Tibial nerve (tissue), 4 donors: Measurements from ENCODE around the gene SGPL1. TPM values are rescaled to one million over a fixed set of nuclear protein-coding genes. Genes with fewer than 3 reads are reported as not detected.

Source experiments
- DNase-seq, 2 donors: peaks; one replicate each; pipeline ENCODE4 v3.0.0-alpha.2; 2019; ENCODE audit warnings: low spot score in 2 of 2
- H3K27ac ChIP-seq, 4 donors: fragments of 200-600 bp; sonication (generic) in 3 of 4; one replicate each; pipeline ENCODE4 v1.5.1; 2017 to 2019; ENCODE audit warnings: mild to moderate bottlenecking in 1 of 4
- H3K27me3 ChIP-seq, 2 donors: fragments of 200-600 bp; sonication (generic) in 1 of 2; one replicate each; pipeline versions ENCODE4 v1.5.1 to v1.6.0; 2017 to 2019
- H3K36me3 ChIP-seq, 3 donors: fragments of 200-600 bp; sonication (generic); one replicate each; pipeline ENCODE4 v1.5.1; 2018 to 2019
- H3K4me1 ChIP-seq, 4 donors: fragments of 200-600 bp; sonication (generic) in 3 of 4; one replicate each; pipeline ENCODE4 v1.5.1; 2017 to 2019
- H3K4me3 ChIP-seq, 4 donors: fragments of 200-600 bp; sonication (generic) in 3 of 4; one replicate each; pipeline ENCODE4 v1.5.1; 2017 to 2019; ENCODE audit warnings: mild to moderate bottlenecking in 1 of 4, moderate library complexity in 1 of 4
- H3K9me3 ChIP-seq, 4 donors: fragments of 200-600 bp; sonication (generic) in 3 of 4; one replicate each; pipeline ENCODE4 v1.5.1; 2017 to 2019
- EP300 ChIP-seq, 2 donors: sonication (generic); formaldehyde crosslinking; IDR thresholded peaks; one replicate each; pipeline ENCODE4 v1.6.1; 2017; ENCODE audit warnings: antibody characterized with exemption in 2 of 2, mild to moderate bottlenecking in 1 of 2
- POLR2A ChIP-seq, 2 donors: fragments of 450-650 bp; IDR thresholded peaks; one replicate each; pipeline ENCODE4 v1.6.1; 2017; ENCODE audit warnings: antibody characterized with exemption in 2 of 2, mild to moderate bottlenecking in 2 of 2, moderate library complexity in 2 of 2
- WGBS, 2 donors: methylation state at CpG; one replicate each; pipeline ENCODE4 v1.1.5; 2018; 5-methylcytosine and 5-hydroxymethylcytosine counted together
- total RNA-seq, 4 donors: library from RNA; depleted of rRNA; stranded (reverse); fragments of >200 nt; gene quantifications; one replicate each; pipeline ENCODE4 v1.1.0, GENCODE V29; 2016
- TF ChIP-seq, protein P1 (sequence below), 5 experiments: fragments of 200-600 bp in 3 of 5; fragments of 450-650 bp in 2 of 5; sonication (generic) in 3 of 5; IDR thresholded peaks; one replicate each; pipeline ENCODE4 v1.5.1; 2016 to 2019; ENCODE audit warnings: antibody characterized with exemption in 5 of 5, mild to moderate bottlenecking in 3 of 5, moderate library complexity in 2 of 5

Gene SGPL1
- total RNA-seq, 4 donors from 2014 or later: 21.1 to 31.0 (median 24.5) TPM

DNA sequence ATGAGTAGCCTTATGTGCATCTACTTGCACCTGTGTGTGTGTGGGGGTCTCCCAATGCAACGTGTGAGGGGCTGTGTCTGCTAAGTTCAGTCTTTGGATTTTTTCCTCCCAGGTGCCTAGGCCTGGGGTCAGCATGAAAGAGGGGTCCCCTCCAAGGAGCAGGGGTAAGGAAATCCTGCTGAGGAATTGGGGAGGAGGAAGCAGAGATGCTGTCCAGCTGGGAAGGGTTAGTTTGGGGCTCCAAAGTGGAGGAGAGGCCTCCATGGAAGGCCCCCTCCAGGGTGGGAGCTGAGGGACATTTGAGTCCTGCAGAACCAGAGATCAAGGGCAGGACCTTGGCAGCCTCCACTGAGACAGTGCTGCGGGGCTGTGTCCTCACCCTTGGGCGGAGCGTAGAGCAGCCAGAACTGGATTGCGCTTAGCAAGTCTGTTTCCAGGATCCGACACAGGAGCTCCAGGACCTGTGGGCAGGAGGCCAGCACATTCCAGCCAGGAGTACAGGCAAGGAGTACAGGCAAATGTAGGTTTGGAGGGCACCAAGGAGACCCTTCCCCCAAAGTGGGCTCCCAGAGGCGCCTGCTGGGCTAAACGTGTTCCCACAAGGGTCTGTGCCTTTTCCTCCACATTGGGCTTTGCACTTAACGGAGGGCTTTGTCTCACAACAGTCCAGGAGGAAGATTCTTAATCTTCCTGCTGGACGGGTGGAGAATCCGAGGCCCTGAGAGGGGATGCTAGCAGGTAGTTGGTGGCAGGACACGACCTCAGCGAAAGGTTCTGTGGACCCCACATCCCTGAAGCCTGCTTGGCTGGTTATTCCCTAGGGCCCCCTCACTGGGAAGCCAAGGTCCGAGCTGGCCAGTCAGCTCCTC is 40.7 kb upstream of the SGPL1 start:
- Histone ChIP-seq H3K9me3 (no peaks in the 10 kb centered on the region), H3K36me3 (no peaks in the 10 kb centered on the region), H3K27me3 (no peaks in the 10 kb centered on the region), H3K4me1 (peaks cover 0 to 10% (median 0%) of the 10 kb centered on the region in 4 donors), H3K27ac (no peak overlapping the region), H3K4me3 (no peak overlapping the region)
- WGBS, 2 donors: 76 to 77% methylated on average over 7 to 12 of the region's 14 CpGs
- no peak for DNase-seq
- TF ChIP-seq, protein P1, sequence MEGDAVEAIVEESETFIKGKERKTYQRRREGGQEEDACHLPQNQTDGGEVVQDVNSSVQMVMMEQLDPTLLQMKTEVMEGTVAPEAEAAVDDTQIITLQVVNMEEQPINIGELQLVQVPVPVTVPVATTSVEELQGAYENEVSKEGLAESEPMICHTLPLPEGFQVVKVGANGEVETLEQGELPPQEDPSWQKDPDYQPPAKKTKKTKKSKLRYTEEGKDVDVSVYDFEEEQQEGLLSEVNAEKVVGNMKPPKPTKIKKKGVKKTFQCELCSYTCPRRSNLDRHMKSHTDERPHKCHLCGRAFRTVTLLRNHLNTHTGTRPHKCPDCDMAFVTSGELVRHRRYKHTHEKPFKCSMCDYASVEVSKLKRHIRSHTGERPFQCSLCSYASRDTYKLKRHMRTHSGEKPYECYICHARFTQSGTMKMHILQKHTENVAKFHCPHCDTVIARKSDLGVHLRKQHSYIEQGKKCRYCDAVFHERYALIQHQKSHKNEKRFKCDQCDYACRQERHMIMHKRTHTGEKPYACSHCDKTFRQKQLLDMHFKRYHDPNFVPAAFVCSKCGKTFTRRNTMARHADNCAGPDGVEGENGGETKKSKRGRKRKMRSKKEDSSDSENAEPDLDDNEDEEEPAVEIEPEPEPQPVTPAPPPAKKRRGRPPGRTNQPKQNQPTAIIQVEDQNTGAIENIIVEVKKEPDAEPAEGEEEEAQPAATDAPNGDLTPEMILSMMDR (IDR thresholded peaks at IDR 0.05): no peak
- TF ChIP-seq EP300 (IDR thresholded peaks at IDR 0.05): no peak

DNA sequence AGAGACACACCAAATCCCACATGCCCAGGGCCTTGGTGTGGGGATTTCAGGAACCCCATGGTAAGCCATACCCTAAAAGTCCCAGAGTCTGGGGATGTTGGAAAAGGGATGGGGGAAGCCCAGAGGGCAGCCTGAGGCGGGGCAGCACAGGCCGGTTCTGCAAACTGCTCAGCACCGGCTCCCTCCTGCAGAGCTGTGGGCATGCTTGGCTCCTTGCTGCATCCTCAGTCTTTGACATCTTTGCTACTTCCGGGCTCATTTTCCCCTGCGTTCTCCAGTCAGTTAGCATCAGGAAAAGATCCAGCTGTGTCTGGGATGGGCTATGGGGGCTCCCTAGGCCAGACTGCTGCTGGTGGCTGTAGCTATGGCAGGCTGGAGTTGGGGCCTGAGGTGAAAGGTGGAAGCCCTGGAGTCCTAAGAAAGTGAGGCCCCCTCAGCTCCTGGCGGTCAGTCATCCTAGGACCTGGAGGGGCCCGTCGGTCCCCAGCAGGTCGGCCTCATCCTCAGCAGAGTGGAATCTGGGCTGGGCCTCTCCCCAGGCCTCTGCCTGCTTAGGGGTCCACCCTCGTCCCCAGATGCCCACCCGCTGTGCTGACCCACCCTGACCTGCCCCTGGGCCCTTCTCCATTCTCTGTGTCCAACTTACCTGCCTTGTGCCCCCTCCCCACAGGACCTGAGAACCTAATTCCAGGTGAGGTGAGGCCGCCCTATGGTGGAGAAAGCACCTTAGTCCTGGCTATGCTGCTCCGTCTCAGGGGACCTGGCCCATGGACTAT is 39.9 kb upstream of the SGPL1 start:
- Histone ChIP-seq H3K4me1 (peaks cover 0 to 13% (median 0%) of the 10 kb centered on the region in 4 donors), H3K27ac (no peak overlapping the region), H3K27me3 (no peaks in the 10 kb centered on the region), H3K4me3 (no peak overlapping the region), H3K36me3 (no peaks in the 10 kb centered on the region), H3K9me3 (no peaks in the 10 kb centered on the region)
- 90 to 93% methylated on average over 7 to 12 of the region's 13 CpGs for WGBS, 2 donors
- no peak for TF ChIP-seq POLR2A (IDR thresholded peaks at IDR 0.05)
- TF ChIP-seq, protein P1 (IDR thresholded peaks at IDR 0.05): no peak
- no peak for TF ChIP-seq EP300 (IDR thresholded peaks at IDR 0.05)
- no peak for DNase-seq

DNA sequence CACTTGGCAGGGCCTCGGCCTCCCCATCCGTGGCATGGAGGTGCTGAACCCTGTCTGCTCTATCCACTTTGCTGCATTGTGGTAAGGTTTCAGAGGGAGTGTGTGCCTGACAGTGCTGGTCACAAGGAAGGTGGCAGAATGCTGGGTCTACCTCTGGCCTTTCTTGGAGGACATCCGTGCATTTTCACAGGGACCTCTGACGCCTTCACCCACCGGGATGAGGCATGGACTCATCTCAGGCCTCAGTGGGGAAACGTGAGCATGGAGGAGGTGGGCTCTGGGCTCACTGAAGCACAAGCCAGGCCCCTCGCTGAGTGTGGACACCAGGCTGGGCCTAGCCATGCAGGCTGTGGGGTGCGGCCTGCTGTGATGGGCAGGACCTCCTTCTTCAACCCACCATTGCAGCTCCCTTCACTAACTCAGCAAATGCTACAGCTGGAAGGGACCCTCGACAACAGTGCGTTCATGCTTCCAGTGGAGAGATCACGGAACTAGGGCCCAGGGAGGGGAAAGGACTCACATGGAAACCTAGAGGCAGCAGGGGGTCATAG is 39.2 kb upstream of the SGPL1 start:
- 88 to 95% methylated on average over 9 to 11 of the region's 11 CpGs for WGBS, 2 donors
- Histone ChIP-seq H3K4me1 (peaks cover 0 to 13% (median 0%) of the 10 kb centered on the region in 4 donors), H3K27me3 (no peaks in the 10 kb centered on the region), H3K9me3 (no peaks in the 10 kb centered on the region), H3K36me3 (no peaks in the 10 kb centered on the region), H3K27ac (no peak overlapping the region), H3K4me3 (no peak overlapping the region)
- TF ChIP-seq EP300 (IDR thresholded peaks at IDR 0.05) (no peak), POLR2A (IDR thresholded peaks at IDR 0.05) (no peak)
- TF ChIP-seq, protein P1 (IDR thresholded peaks at IDR 0.05): no peak
- no peak for DNase-seq

DNA sequence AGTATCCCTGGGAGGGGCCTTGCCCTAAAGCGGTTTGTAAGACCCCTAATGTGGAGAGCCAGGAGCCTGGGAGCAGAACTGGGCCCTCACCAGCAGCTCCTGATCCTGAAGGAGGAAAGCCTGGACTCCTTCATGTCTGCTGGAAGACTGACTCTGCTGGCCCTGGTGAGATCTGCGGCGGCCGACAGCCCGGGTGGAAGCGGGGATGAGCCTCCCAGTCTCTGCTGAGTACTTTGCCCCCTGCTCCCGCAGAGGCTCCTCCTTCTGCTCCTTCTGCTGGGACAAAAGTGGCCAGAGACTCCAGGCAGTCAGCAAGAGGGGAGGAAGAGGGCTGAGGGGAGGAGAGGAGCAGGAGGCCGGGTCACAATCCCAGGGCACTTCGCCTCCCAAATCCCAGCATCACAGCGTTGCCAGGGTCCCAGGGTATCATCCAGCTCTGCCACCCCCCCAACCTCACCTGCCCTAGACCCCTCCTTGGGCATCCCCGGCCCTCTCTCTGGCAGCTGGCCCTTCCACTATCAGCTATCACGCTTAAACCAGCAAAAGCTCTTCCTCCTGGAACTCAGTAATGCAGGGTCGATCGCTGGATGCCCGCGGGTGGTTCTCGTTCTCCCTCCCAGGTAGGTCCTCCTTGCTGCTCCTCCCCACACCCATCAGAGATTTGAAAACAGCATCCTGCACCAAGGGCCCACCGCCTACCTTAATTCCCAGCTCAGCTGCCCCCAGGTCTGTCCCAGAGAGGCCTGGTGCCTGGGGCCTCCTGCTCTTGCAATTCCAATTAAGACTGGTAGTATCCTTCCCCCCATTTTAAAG is 38.5 kb upstream of the SGPL1 start:
- Histone ChIP-seq H3K27me3 (no peaks in the 10 kb centered on the region), H3K36me3 (no peaks in the 10 kb centered on the region), H3K4me1 (peaks cover 0 to 13% (median 0%) of the 10 kb centered on the region in 4 donors), H3K9me3 (no peaks in the 10 kb centered on the region), H3K4me3 (no peak overlapping the region), H3K27ac (no peak overlapping the region)
- WGBS, 2 donors: 89 to 94% methylated on average over 18 of the region's 18 CpGs
- DNase-seq: no peak
- TF ChIP-seq EP300 (IDR thresholded peaks at IDR 0.05): no peak
- TF ChIP-seq, protein P1 (IDR thresholded peaks at IDR 0.05): no peak
- no peak for TF ChIP-seq POLR2A (IDR thresholded peaks at IDR 0.05)
